ENCODE data around the gene SLC4A1AP.

The SLC4A1AP gene

GRCh38 chr2:27701676-27702075, 38.0 kb downstream of the SLC4A1AP start:
- Histone ChIP-seq H3K9me3 (ENCODE audit: control insufficient read depth in 2 of 2, low read length in 2 of 2) (no peaks in the 10 kb centered on the region), H3K27ac (ENCODE audit: low read length) (no peak overlapping the region), H3K27me3 (ENCODE audit: control insufficient read depth in 1 of 2, insufficient read depth in 2 of 2, low read length in 2 of 2) (no peaks in the 10 kb centered on the region), H3K36me3 (ENCODE audit: control insufficient read depth in 2 of 2, insufficient read depth in 2 of 2, low read length in 2 of 2) (peaks cover 0 to 2% of the 10 kb centered on the region in 2 donors), H3K4me1 (ENCODE audit: control insufficient read depth, insufficient read depth, low read length) (peaks cover 11% of the 10 kb centered on the region), H3K4me3 (ENCODE audit: low read length in 2 of 2) (no peak overlapping the region), H3K9ac (ENCODE audit: low read length in 2 of 2) (no peak overlapping the region)

DNA sequence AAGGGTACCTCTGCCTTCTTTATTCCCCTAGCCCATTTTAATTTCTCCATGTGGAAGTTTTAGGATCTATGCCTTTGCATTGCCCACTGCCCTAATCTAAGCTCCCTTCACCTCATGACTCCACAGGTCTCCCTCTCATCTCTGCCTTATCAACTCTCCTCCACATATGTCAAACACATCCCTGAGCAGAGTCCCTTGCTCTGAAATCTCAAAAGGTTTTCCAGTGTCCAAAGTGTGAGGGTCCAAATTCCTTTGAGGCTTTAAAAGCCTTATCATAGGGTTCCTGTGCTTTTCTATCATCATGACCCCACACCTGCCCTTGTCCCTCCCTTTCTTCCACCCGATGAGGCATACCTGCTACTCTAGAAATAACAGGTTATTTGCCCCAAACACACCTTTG, 38.6 kb downstream of the SLC4A1AP start:
- no peak overlapping the region for H3K27ac ChIP-seq (ENCODE audit: low read length)
- peaks cover 11% of the 10 kb centered on the region for H3K4me1 ChIP-seq (ENCODE audit: control insufficient read depth, insufficient read depth, low read length)
- no peaks in the 10 kb centered on the region for H3K27me3 ChIP-seq (ENCODE audit: control insufficient read depth in 1 of 2, insufficient read depth in 2 of 2, low read length in 2 of 2)
- no peak overlapping the region for H3K4me3 ChIP-seq (ENCODE audit: low read length in 2 of 2)
- no peaks in the 10 kb centered on the region for H3K9me3 ChIP-seq (ENCODE audit: control insufficient read depth in 2 of 2, low read length in 2 of 2)
- no peak overlapping the region for H3K9ac ChIP-seq (ENCODE audit: low read length in 2 of 2)
- peaks cover 0 to 2% of the 10 kb centered on the region in 2 donors for H3K36me3 ChIP-seq (ENCODE audit: control insufficient read depth in 2 of 2, insufficient read depth in 2 of 2, low read length in 2 of 2)

DNA sequence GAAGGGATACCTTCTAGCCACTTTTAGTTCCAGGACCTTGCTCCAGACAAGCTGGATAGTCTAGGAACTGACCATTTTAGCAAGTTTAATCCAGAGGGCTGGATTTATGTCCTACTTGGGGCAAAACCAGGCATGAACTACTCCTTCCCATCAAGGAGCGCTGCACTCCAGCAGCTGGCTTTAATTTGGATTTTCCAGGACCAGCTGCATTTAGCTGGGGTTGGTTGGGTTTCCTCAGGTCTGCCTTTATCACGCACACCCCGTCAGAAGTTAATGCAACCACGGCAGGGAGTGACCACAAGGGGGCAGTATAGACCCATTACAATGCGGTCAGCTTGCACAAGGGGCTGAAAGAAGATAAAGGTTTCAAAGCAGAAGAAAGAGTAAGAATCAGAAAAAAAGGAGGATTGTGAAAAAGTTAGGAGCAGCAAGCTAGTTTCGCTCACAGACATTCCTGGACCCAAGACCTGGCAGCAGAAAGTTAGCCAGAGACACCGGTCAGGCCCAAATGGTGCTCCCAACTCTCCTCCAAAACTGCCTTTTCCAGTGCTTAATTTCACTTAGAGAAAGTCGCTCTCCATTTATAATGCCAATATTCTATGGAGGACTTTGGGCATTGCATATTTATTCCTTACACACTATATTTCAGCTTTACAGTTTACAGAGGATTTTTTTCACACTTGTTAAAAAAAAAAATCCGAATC, 40.1 kb downstream of the SLC4A1AP start:
- Histone ChIP-seq H3K27me3 (ENCODE audit: control insufficient read depth in 1 of 2, insufficient read depth in 2 of 2, low read length in 2 of 2) (no peaks in the 10 kb centered on the region), H3K36me3 (ENCODE audit: control insufficient read depth in 2 of 2, insufficient read depth in 2 of 2, low read length in 2 of 2) (peaks cover 0 to 2% of the 10 kb centered on the region in 2 donors), H3K4me3 (ENCODE audit: low read length in 2 of 2) (no peak overlapping the region), H3K27ac (ENCODE audit: low read length) (no peak overlapping the region), H3K9me3 (ENCODE audit: control insufficient read depth in 2 of 2, low read length in 2 of 2) (no peaks in the 10 kb centered on the region), H3K9ac (ENCODE audit: low read length in 2 of 2) (no peak overlapping the region), H3K4me1 (ENCODE audit: control insufficient read depth, insufficient read depth, low read length) (peaks cover 14% of the 10 kb centered on the region)

DNA sequence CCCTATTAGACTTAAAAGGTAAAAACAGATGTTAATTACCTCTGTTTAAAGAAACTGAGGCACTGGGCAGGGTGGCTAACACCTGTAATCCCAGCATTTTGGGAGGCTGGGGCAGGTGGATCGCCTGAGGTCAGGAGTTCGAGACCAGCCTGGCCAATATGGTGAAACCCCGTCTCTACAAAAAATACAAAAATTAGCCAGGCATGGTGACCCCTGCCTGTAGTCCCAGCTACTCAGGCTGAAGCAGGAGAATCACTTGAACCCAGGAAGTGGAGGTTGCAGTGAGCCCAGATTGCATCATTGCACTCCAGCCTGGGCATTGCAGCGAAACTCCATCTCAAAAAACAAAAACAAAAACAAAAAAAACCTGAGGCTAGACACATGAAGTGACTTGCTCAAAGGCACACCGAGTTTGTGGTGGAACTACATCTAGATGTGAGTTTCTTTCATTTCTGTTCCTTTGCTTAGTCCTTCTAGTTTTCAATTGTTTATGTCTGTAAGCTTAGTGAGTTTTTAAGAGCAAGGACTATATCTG, 40.7 kb downstream of the SLC4A1AP start:
- no peaks in the 10 kb centered on the region for H3K27me3 ChIP-seq (ENCODE audit: control insufficient read depth in 1 of 2, insufficient read depth in 2 of 2, low read length in 2 of 2)
- no peak overlapping the region for H3K27ac ChIP-seq (ENCODE audit: low read length)
- H3K4me1 ChIP-seq (ENCODE audit: control insufficient read depth, insufficient read depth, low read length): peaks cover 14% of the 10 kb centered on the region
- no peak overlapping the region for H3K9ac ChIP-seq (ENCODE audit: low read length in 2 of 2)
- no peak overlapping the region for H3K4me3 ChIP-seq (ENCODE audit: low read length in 2 of 2)
- H3K9me3 ChIP-seq (ENCODE audit: control insufficient read depth in 2 of 2, low read length in 2 of 2): no peaks in the 10 kb centered on the region
- peaks cover 0 to 2% of the 10 kb centered on the region in 2 donors for H3K36me3 ChIP-seq (ENCODE audit: control insufficient read depth in 2 of 2, insufficient read depth in 2 of 2, low read length in 2 of 2)

GRCh38 chr2:27705851-27706622, 42.3 kb downstream of the SLC4A1AP start:
- Histone ChIP-seq H3K4me3 (ENCODE audit: low read length in 2 of 2) (no peak overlapping the region), H3K36me3 (ENCODE audit: control insufficient read depth in 2 of 2, insufficient read depth in 2 of 2, low read length in 2 of 2) (peaks cover 0 to 2% of the 10 kb centered on the region in 2 donors), H3K4me1 (ENCODE audit: control insufficient read depth, insufficient read depth, low read length) (peaks cover 14% of the 10 kb centered on the region), H3K27me3 (ENCODE audit: control insufficient read depth in 1 of 2, insufficient read depth in 2 of 2, low read length in 2 of 2) (no peaks in the 10 kb centered on the region), H3K9ac (ENCODE audit: low read length in 2 of 2) (peak overlapping the region in 1 of 2 donors; percentile 29), H3K27ac (ENCODE audit: low read length) (peak overlapping the region; percentile 71), H3K9me3 (ENCODE audit: control insufficient read depth in 2 of 2, low read length in 2 of 2) (no peaks in the 10 kb centered on the region)

GRCh38 chr2:27707462-27708256, 44.0 kb downstream of the SLC4A1AP start:
- H3K36me3 ChIP-seq (ENCODE audit: control insufficient read depth in 2 of 2, insufficient read depth in 2 of 2, low read length in 2 of 2): no peaks in the 10 kb centered on the region
- H3K9ac ChIP-seq (ENCODE audit: low read length in 2 of 2): no peak overlapping the region
- H3K9me3 ChIP-seq (ENCODE audit: control insufficient read depth in 2 of 2, low read length in 2 of 2): no peaks in the 10 kb centered on the region
- peaks cover 14% of the 10 kb centered on the region for H3K4me1 ChIP-seq (ENCODE audit: control insufficient read depth, insufficient read depth, low read length)
- H3K27me3 ChIP-seq (ENCODE audit: control insufficient read depth in 1 of 2, insufficient read depth in 2 of 2, low read length in 2 of 2): no peaks in the 10 kb centered on the region
- H3K4me3 ChIP-seq (ENCODE audit: low read length in 2 of 2): no peak overlapping the region
- H3K27ac ChIP-seq (ENCODE audit: low read length): no peak overlapping the region

DNA sequence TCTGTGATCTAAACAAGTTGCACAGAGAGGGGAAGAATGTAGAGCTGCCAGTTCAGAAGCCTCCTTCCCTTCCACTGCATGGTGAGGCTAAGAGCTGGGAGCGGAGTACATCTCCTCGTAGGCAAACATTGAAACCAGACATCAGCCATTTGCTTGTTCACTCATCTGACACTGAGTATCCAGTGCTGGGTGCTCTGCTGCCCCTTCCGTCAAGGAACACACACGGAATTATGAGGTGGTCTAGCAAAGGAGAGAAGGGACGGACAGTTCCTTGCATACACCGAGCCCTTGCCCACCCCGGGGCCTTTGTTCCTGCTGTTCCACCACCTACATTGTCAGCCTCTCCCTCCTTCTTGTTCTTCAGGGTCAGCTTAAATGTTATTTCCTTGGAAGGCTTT, 44.6 kb downstream of the SLC4A1AP start:
- Histone ChIP-seq H3K36me3 (ENCODE audit: control insufficient read depth in 2 of 2, insufficient read depth in 2 of 2, low read length in 2 of 2) (no peaks in the 10 kb centered on the region), H3K27ac (ENCODE audit: low read length) (no peak overlapping the region), H3K27me3 (ENCODE audit: control insufficient read depth in 1 of 2, insufficient read depth in 2 of 2, low read length in 2 of 2) (no peaks in the 10 kb centered on the region), H3K4me3 (ENCODE audit: low read length in 2 of 2) (no peak overlapping the region), H3K9me3 (ENCODE audit: control insufficient read depth in 2 of 2, low read length in 2 of 2) (no peaks in the 10 kb centered on the region), H3K4me1 (ENCODE audit: control insufficient read depth, insufficient read depth, low read length) (peaks cover 14% of the 10 kb centered on the region), H3K9ac (ENCODE audit: low read length in 2 of 2) (no peak overlapping the region)

- Histone ChIP-seq H3K9me3 (ENCODE audit: control insufficient read depth in 2 of 2, low read length in 2 of 2) (no peaks in the 10 kb centered on the region), H3K4me3 (ENCODE audit: low read length in 2 of 2) (no peak overlapping the region), H3K27ac (ENCODE audit: low read length) (no peak overlapping the region), H3K4me1 (ENCODE audit: control insufficient read depth, insufficient read depth, low read length) (peaks cover 12% of the 10 kb centered on the region), H3K27me3 (ENCODE audit: control insufficient read depth in 1 of 2, insufficient read depth in 2 of 2, low read length in 2 of 2) (no peaks in the 10 kb centered on the region), H3K9ac (ENCODE audit: low read length in 2 of 2) (no peak overlapping the region), H3K36me3 (ENCODE audit: control insufficient read depth in 2 of 2, insufficient read depth in 2 of 2, low read length in 2 of 2) (no peaks in the 10 kb centered on the region)
Measured at GRCh38 chr2:27708666-27709065, 45.0 kb downstream of the SLC4A1AP start.

DNA sequence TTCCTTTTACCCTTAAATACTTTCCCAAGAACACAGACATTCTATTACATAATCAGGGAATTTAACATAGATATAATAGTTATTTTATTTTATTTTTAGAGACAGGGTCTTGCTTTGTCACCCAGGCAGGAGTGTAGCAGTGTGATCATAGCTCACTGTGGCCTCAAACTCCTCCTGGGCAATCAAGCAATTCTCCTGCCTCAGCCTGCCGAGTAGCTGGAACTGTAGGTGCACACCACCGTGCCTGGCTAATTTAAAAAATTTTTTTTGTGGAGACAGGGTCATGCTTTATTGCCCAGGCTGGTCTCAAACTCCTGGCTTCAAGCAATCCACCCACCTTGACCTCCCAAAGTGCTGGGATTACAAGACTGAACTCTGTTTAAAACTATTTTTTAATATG, 45.6 kb downstream of the SLC4A1AP start:
- Histone ChIP-seq H3K9me3 (ENCODE audit: control insufficient read depth in 2 of 2, low read length in 2 of 2) (no peaks in the 10 kb centered on the region), H3K36me3 (ENCODE audit: control insufficient read depth in 2 of 2, insufficient read depth in 2 of 2, low read length in 2 of 2) (no peaks in the 10 kb centered on the region), H3K27me3 (ENCODE audit: control insufficient read depth in 1 of 2, insufficient read depth in 2 of 2, low read length in 2 of 2) (no peaks in the 10 kb centered on the region), H3K9ac (ENCODE audit: low read length in 2 of 2) (no peak overlapping the region), H3K4me3 (ENCODE audit: low read length in 2 of 2) (no peak overlapping the region), H3K4me1 (ENCODE audit: control insufficient read depth, insufficient read depth, low read length) (peaks cover 12% of the 10 kb centered on the region), H3K27ac (ENCODE audit: low read length) (no peak overlapping the region)

- H3K9me3 ChIP-seq (ENCODE audit: control insufficient read depth in 2 of 2, low read length in 2 of 2): no peaks in the 10 kb centered on the region
- no peaks in the 10 kb centered on the region for H3K27me3 ChIP-seq (ENCODE audit: control insufficient read depth in 1 of 2, insufficient read depth in 2 of 2, low read length in 2 of 2)
- peaks cover 18% of the 10 kb centered on the region for H3K4me1 ChIP-seq (ENCODE audit: control insufficient read depth, insufficient read depth, low read length)
- H3K36me3 ChIP-seq (ENCODE audit: control insufficient read depth in 2 of 2, insufficient read depth in 2 of 2, low read length in 2 of 2): no peaks in the 10 kb centered on the region
- no peak overlapping the region for H3K9ac ChIP-seq (ENCODE audit: low read length in 2 of 2)
- no peak overlapping the region for H3K27ac ChIP-seq (ENCODE audit: low read length)
- no peak overlapping the region for H3K4me3 ChIP-seq (ENCODE audit: low read length in 2 of 2)
Measured at GRCh38 chr2:27709960-27710575, 46.4 kb downstream of the SLC4A1AP start.
